WTC11 (cell line): ENCODE measurements around the gene CST9L. TPM values are rescaled to one million over a fixed set of nuclear protein-coding genes. Genes with fewer than 3 reads are reported as not detected.

ENCODE experiments used
- ATAC-seq: fragments of 200-7000 bp; cut with Tn5 transposase; 2 replicates; pipeline ENCODE4 v1.10.0; 2021; ENCODE audit warnings: mild to moderate bottlenecking, moderate library complexity
- CTCF ChIA-PET: fragments of 300-600 bp; sonication (Branson Sonifier 250); formaldehyde crosslinking; loops from one replicate; lab custom pipeline; 2021; ENCODE audit warnings: antibody characterized with exemption; lab: Charles Lee
- POLR2A ChIA-PET: fragments of 350-600 bp; sonication (Branson Sonifier 250); formaldehyde crosslinking; loops from one replicate; lab custom pipeline; 2021; ENCODE audit warnings: antibody characterized with exemption; lab: Charles Lee
- DNase-seq: peaks from one replicate; pipeline ENCODE4 v3.0.0; 2021; ENCODE audit warnings: low spot score
- H3K27ac Mint-ChIP-seq: 2 replicates; pipeline ENCODE4 v1.8.0; 2021; ENCODE audit warnings: mixed read lengths
- H3K27me3 Mint-ChIP-seq: 2 replicates; pipeline ENCODE4 v1.8.0; 2021; ENCODE audit warnings: low read depth, mild to moderate bottlenecking, moderate library complexity, mixed read lengths
- H3K36me3 Mint-ChIP-seq: 2 replicates; pipeline ENCODE4 v1.8.0; 2021; ENCODE audit warnings: mixed read lengths
- H3K4me1 Mint-ChIP-seq: 2 replicates; pipeline ENCODE4 v1.8.0; 2022; ENCODE audit warnings: mixed read lengths
- H3K4me3 Mint-ChIP-seq: 2 replicates; pipeline ENCODE4 v1.8.0; 2021; ENCODE audit warnings: mild to moderate bottlenecking, moderate library complexity, mixed read lengths
- H3K9me3 Mint-ChIP-seq: 2 replicates; pipeline ENCODE4 v1.8.0; 2021; ENCODE audit warnings: mixed read lengths
- ESRRA ChIP-seq: sonication (generic); formaldehyde crosslinking; IDR thresholded peaks from 2 replicates; pipeline ENCODE4 v1.8.1; 2022; ENCODE audit warnings: mild to moderate bottlenecking, missing genetic modification reagents, borderline replicate concordance
- FOXP1 ChIP-seq: sonication (generic); formaldehyde crosslinking; IDR thresholded peaks from 2 replicates; pipeline ENCODE4 v1.8.0; 2022; ENCODE audit warnings: missing genetic modification reagents, mild to moderate bottlenecking, moderate library complexity, borderline replicate concordance
- GTF2I ChIP-seq: fragments of 250-450 bp; sonication (Bioruptor Pico); conservative IDR thresholded peaks from 2 replicates; pipeline ENCODE4 v1.4.0; 2021; ENCODE audit warnings: mild to moderate bottlenecking
- JUN ChIP-seq: sonication (generic); formaldehyde crosslinking; IDR thresholded peaks from 2 replicates; pipeline ENCODE4 v1.8.0; 2023; ENCODE audit warnings: mild to moderate bottlenecking, missing genetic modification reagents
- NFATC4 ChIP-seq: fragments of 250-450 bp; sonication (Bioruptor Pico); IDR thresholded peaks from 2 replicates; pipeline ENCODE4 v1.9.0; 2021; ENCODE audit warnings: mild to moderate bottlenecking
- NR1H2 ChIP-seq: sonication (generic); formaldehyde crosslinking; IDR thresholded peaks from 2 replicates; pipeline ENCODE4 v1.9.0; 2021; ENCODE audit warnings: mild to moderate bottlenecking, moderate library complexity, missing genetic modification reagents
- SMAD3 ChIP-seq: sonication (generic); formaldehyde crosslinking; IDR thresholded peaks from 2 replicates; pipeline ENCODE4 v1.8.0; 2022; ENCODE audit warnings: missing genetic modification reagents, mild to moderate bottlenecking, borderline replicate concordance
- SOX15 ChIP-seq: fragments of 250-450 bp; sonication (Bioruptor Pico); IDR thresholded peaks from 2 replicates; pipeline ENCODE4 v1.9.0; 2021; ENCODE audit warnings: mild to moderate bottlenecking
- TCF7 ChIP-seq: sonication (generic); formaldehyde crosslinking; IDR thresholded peaks from 2 replicates; pipeline ENCODE4 v1.8.0; 2022; ENCODE audit warnings: mild to moderate bottlenecking, low read depth, missing genetic modification reagents, moderate library complexity
- TP53 ChIP-seq: sonication (generic); formaldehyde crosslinking; IDR thresholded peaks from 2 replicates; pipeline ENCODE4 v1.8.1; 2023; ENCODE audit warnings: mild to moderate bottlenecking, missing genetic modification reagents
- ZNF121 ChIP-seq: sonication (generic); formaldehyde crosslinking; IDR thresholded peaks from 2 replicates; pipeline ENCODE4 v1.8.0; 2023; ENCODE audit warnings: missing genetic modification reagents
- total RNA-seq: library from RNA; stranded (reverse); gene quantifications from 3 replicates; pipeline ENCODE4 v1.2.3, GENCODE V29; 2021
- TF ChIP-seq, protein P1 (sequence below): fragments of 250-450 bp; sonication (Bioruptor Pico); IDR thresholded peaks from 2 replicates; pipeline ENCODE4 v1.8.0; 2021; ENCODE audit warnings: mild to moderate bottlenecking
- TF ChIP-seq, protein P2 (sequence below): fragments of 250-450 bp; sonication (Bioruptor Pico); conservative IDR thresholded peaks from 2 replicates; pipeline ENCODE4 v1.9.0; 2021; ENCODE audit warnings: mild to moderate bottlenecking
- TF ChIP-seq, protein P3 (sequence below): sonication (generic); formaldehyde crosslinking; IDR thresholded peaks from 2 replicates; pipeline ENCODE4 v1.8.1; 2023; ENCODE audit warnings: mild to moderate bottlenecking, moderate library complexity, missing genetic modification reagents
- TF ChIP-seq, protein P4 (sequence below): fragments of 250-450 bp; sonication (Bioruptor Pico); IDR thresholded peaks from 2 replicates; pipeline ENCODE4 v1.9.0; 2021; ENCODE audit warnings: moderate library complexity, mild to moderate bottlenecking, inconsistent platforms, borderline replicate concordance
- TF ChIP-seq, protein P5 (sequence below): sonication (generic); formaldehyde crosslinking; IDR thresholded peaks from 2 replicates; pipeline ENCODE4 v1.8.1; 2023; ENCODE audit warnings: mild to moderate bottlenecking, missing genetic modification reagents, moderate library complexity
- TF ChIP-seq, protein P6 (sequence below): sonication (generic); formaldehyde crosslinking; IDR thresholded peaks from 2 replicates; pipeline ENCODE4 v1.8.0; 2023; ENCODE audit warnings: mild to moderate bottlenecking, missing genetic modification reagents

CST9L gene
- total RNA-seq, 1 experiment from 2014 or later = not detected

DNA sequence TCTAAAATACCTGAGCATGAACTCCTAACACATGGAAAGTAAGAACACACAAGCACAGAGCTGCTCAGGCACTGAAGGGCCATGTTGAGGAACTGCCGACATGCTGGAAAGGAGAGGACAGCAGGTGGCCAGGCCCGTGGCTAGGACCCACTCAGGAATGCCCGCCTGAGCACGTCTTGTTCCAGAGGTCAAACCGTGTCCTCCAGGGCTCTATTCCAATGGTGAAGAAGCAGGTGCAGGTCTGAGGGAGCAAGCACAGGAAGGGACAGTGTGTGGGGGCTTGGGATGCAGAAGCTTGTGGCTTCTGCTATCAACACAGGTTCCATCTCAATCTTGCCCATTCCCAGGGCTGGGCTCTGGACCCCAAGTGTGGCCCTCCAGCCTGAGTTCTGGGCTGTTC is 20.7 kb downstream of the CST9L start:
- no peak for TF ChIP-seq SMAD3 (CRISPR knock-in tag)
- no peak for TF ChIP-seq TCF7 (CRISPR knock-in tag)
- no peak for TF ChIP-seq GTF2I (CRISPR knock-in tag)
- no peak for TF ChIP-seq ESRRA
- TF ChIP-seq NR1H2 (CRISPR knock-in tag) = no peak
- TF ChIP-seq NFATC4 (CRISPR knock-in tag) = no peak
- no peak for TF ChIP-seq SOX15 (CRISPR knock-in tag)
- TF ChIP-seq, protein P1, sequence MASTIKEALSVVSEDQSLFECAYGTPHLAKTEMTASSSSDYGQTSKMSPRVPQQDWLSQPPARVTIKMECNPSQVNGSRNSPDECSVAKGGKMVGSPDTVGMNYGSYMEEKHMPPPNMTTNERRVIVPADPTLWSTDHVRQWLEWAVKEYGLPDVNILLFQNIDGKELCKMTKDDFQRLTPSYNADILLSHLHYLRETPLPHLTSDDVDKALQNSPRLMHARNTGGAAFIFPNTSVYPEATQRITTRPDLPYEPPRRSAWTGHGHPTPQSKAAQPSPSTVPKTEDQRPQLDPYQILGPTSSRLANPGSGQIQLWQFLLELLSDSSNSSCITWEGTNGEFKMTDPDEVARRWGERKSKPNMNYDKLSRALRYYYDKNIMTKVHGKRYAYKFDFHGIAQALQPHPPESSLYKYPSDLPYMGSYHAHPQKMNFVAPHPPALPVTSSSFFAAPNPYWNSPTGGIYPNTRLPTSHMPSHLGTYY (CRISPR knock-in tag) = no peak
- TF ChIP-seq, protein P2, sequence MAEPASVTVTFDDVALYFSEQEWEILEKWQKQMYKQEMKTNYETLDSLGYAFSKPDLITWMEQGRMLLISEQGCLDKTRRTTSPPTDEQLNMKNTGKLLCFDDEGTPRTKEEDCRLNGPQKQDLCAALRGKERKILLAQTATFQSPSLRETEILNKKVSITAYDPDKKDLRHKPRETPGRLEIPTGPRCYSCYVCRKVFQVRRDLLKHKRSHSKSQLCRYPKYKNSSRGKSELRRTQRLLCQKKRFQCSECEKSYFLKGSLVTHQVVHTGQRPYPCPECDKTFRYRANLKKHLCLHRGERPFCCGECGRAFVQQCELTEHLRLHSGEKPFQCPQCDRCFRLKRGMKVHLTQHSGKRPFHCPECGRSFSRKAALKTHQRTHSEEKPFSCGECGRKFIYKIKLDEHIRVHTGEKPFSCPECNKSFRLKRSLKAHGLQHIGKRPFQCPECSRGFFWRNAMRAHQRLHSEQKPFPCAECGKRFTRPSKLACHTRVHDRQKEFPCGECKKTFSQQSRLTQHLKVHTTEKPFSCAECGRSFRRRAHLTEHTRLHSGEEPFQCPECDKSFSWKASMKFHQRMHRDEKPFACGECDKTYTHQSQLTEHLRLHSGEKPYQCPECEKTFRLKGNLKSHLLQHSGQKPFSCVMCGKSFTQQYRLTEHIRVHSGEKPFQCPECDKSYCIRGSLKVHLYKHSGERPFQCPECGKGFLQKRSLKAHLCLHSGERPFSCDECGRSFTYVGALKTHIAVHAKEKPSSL (CRISPR knock-in tag) = no peak
- TF ChIP-seq, protein P3, sequence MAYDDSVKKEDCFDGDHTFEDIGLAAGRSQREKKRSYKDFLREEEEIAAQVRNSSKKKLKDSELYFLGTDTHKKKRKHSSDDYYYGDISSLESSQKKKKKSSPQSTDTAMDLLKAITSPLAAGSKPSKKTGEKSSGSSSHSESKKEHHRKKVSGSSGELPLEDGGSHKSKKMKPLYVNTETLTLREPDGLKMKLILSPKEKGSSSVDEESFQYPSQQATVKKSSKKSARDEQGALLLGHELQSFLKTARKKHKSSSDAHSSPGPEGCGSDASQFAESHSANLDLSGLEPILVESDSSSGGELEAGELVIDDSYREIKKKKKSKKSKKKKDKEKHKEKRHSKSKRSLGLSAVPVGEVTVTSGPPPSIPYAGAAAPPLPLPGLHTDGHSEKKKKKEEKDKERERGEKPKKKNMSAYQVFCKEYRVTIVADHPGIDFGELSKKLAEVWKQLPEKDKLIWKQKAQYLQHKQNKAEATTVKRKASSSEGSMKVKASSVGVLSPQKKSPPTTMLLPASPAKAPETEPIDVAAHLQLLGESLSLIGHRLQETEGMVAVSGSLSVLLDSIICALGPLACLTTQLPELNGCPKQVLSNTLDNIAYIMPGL (CRISPR knock-in tag) = no peak
- TF ChIP-seq, protein P4, sequence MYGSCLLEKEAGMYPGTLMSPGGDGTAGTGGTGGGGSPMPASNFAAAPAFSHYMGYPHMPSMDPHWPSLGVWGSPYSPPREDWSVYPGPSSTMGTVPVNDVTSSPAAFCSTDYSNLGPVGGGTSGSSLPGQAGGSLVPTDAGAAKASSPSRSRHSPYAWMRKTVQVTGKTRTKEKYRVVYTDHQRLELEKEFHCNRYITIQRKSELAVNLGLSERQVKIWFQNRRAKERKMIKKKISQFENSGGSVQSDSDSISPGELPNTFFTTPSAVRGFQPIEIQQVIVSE = no peak
- no peak for TF ChIP-seq ZNF121 (CRISPR knock-in tag)
- no peak for TF ChIP-seq FOXP1 (CRISPR knock-in tag)
- TF ChIP-seq TP53 = no peak
- TF ChIP-seq JUN (CRISPR knock-in tag) = no peak
- TF ChIP-seq, protein P5, sequence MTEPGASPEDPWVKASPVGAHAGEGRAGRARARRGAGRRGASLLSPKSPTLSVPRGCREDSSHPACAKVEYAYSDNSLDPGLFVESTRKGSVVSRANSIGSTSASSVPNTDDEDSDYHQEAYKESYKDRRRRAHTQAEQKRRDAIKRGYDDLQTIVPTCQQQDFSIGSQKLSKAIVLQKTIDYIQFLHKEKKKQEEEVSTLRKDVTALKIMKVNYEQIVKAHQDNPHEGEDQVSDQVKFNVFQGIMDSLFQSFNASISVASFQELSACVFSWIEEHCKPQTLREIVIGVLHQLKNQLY (CRISPR knock-in tag) = no peak
- ChIA-PET CTCF (no interaction called here), POLR2A (no interaction called here)
- Mint-ChIP-seq H3K4me3 (no peak overlapping the region), H3K36me3 (no peaks in the 10 kb centered on the region), H3K9me3 (peaks cover 14% of the 10 kb centered on the region), H3K27ac (no peak overlapping the region), H3K27me3 (peaks cover 16% of the 10 kb centered on the region), H3K4me1 (peaks cover 7% of the 10 kb centered on the region)
- no peak for DNase-seq
- ATAC-seq = no peak

DNA sequence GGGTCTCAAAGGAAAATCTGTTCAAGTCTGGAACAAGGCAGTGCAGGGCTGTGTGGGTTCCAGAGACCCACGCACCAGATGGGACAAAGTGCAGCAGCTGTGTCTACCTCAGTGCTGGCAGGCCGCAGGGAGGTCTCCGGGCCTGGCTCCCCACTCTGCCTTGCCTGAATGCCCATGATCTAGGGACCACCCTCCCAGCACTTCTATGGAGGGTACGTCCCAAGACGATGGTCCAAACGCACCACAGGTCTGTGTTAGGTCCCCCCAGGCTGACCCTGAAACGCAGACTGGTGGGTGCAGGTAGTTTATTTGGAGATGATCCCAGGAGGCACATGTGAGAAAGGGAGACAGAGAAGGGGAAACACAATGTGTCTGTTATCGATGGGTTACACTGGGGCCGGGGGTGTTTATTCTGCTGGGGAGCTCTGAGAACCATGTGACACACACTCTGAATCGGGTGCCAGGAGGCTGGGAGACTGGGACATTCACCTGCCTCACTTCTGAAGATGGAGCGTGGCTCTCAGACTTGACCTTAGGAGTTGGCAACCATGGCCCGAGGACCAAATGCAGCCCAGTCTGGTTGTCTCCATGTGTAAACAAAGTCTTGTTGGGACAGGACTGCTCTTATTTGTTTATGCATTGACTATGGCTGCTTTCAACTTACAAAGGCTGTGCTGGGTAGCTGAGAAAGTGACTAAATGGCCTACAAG is 21.7 kb downstream of the CST9L start:
- Mint-ChIP-seq H3K9me3 (peaks cover 14% of the 10 kb centered on the region), H3K27me3 (peaks cover 20% of the 10 kb centered on the region), H3K4me1 (peaks cover 7% of the 10 kb centered on the region), H3K36me3 (no peaks in the 10 kb centered on the region), H3K27ac (no peak overlapping the region)
- CTCF ChIA-PET = interaction anchor here (0.9 kb wide), 1 partner anchor 39 kb away, joined by 3 read pairs; no protein-coding TSS in a partner anchor
- POLR2A ChIA-PET = no interaction called here
- no peak for DNase-seq
- no peak for ATAC-seq
- TF ChIP-seq, protein P6, sequence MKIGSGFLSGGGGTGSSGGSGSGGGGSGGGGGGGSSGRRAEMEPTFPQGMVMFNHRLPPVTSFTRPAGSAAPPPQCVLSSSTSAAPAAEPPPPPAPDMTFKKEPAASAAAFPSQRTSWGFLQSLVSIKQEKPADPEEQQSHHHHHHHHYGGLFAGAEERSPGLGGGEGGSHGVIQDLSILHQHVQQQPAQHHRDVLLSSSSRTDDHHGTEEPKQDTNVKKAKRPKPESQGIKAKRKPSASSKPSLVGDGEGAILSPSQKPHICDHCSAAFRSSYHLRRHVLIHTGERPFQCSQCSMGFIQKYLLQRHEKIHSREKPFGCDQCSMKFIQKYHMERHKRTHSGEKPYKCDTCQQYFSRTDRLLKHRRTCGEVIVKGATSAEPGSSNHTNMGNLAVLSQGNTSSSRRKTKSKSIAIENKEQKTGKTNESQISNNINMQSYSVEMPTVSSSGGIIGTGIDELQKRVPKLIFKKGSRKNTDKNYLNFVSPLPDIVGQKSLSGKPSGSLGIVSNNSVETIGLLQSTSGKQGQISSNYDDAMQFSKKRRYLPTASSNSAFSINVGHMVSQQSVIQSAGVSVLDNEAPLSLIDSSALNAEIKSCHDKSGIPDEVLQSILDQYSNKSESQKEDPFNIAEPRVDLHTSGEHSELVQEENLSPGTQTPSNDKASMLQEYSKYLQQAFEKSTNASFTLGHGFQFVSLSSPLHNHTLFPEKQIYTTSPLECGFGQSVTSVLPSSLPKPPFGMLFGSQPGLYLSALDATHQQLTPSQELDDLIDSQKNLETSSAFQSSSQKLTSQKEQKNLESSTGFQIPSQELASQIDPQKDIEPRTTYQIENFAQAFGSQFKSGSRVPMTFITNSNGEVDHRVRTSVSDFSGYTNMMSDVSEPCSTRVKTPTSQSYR (CRISPR knock-in tag) = no peak
- TF ChIP-seq, all 79 proteins: peak for 0
- no peak overlapping the region for H3K4me3 Mint-ChIP-seq
